Activated CD4-positive, alpha-beta T cell treated with anti-CD3 and anti-CD28 coated beads for 4 hours (primary cell): Measurements from ENCODE around the gene CIDEB.

Experiments
- DNase-seq, 2 donors: peaks; one replicate each; pipeline ENCODE4 v3.0.0-alpha.2; 2020

CIDEB gene

DNA sequence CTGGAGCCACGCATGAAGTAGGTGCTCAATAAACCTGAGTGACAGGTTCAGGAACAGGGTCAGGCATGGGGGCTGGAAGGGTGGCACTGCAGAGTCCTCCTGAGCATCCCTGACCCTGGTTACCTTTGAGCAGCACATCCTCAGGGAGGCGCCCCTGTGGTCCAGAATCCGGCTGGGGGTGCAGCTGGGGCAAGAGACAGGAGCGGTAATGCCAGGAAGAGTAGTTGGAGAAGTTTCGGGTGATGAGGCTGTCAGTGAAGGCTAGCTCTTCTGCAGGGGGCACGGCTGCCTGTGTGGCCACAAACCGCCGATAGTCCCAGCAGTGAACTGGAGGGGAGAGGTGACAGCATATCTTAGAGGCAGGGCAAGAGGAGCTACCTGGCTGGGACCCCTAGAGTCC, 38.4 kb downstream of the CIDEB start:
- no peak for DNase-seq

DNA sequence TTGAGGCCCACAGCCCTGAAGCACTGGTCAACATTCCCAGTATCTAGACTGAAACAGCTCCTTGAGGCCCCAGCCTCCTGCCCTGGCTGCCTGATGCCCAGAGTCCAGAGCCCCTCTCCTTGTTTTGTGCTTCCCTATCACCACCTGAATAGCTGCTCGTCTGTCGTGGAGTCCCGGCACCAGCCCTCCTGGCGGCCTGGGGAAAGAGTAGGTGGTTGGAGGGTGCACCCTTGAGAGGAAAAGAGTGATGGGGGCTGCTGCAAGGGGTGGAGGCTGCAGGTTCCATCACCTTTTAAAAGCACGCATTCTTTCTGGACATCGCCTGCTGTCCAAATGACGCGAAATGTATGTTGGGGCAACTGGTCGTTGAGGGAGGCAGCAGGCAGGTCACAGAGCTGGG, 39.6 kb downstream of the CIDEB start:
- DNase-seq = no peak

DNA sequence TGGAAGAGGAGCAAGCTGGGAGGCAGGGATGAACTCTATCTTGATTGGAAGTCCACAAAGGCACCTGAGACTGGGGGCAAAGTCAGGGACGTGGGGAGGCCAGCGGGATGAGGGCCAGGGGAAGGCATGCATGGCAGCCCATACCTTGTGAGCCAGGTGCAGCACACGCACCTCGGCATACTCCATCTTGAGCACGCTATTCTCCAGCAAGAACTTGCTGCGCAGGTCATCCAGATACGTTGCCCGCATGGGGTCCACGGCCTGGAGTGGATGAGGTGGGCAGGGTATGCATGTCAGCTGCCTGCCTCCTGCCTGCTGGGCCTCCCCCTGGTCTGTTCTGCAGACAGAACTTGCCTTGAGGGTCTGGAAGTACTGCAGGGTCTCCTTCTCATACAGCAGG, 40.3 kb downstream of the CIDEB start:
- DNase-seq = no peak

DNA sequence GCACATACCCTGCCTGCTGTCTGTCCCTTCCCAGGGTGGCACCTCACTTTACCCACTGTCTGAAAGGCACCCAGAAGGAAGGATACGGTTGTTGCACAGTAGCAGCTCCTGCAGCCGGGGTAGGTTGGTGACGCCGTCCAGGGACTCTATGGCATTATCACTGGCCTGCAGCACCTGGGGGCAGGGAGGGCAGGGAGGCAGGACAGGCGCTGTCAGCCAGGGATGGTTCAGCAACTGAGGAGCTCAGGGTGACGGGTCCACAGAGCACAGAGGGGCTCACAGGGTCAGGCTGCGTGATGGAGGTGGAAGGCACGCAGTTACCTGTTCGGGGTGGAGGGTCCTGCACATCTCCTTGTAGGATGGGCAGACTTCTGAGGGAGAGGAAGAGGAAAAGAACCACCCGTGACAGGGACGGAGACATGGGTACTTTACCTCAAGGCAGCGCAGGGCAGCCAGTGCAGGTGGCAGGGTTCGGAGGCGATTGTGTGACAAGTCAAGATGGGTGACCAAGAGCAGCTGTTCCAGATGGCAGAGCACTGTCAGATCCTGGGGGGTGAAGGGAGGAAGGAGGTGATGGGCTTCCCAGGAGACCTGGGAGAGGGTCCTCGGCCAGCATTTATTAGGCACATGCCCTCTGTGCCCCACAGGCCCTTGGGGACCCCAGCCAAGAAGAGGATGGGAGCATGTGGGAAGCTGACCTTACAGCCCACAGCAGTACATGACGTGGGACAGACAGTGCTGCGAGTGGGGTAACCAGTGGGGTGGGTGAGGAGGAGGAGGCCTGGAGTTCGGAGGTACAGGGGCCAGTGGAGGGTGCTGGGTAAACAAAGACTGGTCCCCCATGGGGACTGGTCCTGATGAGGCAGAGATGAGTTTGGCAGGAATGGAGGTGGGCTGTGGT, 41.2 kb downstream of the CIDEB start:
- DNase-seq = no peak

DNA sequence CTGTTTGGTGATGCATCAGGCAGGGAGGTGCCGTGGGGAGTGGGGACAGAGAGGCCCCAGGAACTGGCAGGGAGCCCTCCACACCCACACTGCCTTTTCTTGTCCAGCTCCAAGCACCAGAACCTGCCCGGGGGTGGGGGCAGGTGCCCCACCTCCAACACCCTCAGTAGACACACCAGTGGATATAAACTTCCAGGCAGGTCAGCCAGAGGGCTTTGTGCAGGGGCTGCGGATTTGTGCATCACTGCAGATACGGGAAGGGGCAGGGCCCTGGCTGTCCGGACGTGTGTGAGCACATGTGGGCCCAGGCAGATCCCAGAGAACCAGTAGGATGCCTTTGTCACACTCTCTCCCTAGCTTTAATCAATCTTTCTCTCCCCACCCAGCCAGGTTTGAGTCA, 43.5 kb downstream of the CIDEB start:
- DNase-seq = no peak

DNA sequence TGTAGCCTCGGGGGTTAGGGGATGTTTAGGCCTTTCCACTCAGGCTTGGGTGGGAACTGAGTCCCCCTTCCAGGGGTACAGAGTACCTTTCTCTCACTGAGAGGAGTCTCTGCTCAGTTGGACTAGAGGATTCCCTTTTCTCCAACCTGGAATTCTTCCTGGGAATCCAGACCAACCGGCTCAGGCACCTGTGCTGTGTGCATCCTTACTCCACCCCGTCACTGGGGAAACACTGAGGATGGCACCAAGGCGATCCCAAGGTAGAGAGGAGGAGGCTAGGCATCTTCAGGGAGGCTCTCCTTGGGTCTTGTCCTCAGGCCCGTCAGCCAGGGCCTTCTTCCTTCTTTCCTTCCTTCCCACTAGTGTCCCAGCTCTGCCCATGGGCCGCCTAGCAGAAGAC, 43.9 kb downstream of the CIDEB start:
- DNase-seq = no peak

DNA sequence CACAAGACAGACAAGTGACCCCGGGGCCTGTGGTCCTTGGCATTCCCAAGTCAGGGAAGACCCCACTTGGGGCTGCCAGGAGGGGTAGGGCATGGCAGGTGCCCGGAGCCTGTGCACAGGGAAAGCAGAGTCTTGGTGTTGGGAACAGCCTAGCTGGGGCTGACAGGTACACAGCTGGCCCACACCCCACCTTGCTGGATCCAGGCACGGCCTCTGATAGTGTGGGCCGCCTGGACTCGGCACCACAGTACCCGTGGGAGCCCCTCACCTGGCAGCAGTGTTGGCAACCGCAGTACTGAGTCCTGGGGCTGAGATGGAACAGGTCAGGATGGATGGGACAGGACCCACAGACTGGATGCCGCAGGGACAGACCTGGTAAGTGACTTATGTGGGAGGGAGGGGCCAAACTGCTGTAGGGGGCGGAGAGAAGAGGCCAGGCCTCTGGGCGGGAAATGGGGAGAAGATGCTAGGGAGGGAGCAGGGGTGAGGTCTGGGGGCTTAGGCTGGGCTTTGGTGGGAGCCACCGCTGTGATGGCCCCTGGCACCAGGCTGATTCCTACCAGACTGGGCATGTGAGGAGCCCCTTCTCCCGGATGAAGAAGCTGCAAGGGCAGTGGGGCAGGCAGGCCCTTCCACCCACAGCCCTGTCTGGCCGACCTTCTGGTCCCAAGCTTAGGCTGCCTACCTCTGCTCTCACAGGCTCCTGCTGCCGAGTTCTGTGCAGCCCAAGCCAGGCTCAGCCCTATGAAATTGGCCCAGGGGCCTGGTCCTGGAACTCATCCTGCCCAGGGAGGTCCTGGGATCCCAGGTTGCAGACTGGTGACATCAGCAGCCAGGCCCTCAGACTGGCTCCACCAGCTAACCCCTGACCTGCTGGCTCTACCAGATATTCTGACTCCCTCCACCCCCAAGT, 44.7 kb downstream of the CIDEB start, which contains the start of gene TGM1:
Gene TGM1 (minus strand): TSS at position 357 of the 913 bp plus-strand sequence. CDS start 825 bp downstream, outside the sequence.
- no peak for DNase-seq

DNA sequence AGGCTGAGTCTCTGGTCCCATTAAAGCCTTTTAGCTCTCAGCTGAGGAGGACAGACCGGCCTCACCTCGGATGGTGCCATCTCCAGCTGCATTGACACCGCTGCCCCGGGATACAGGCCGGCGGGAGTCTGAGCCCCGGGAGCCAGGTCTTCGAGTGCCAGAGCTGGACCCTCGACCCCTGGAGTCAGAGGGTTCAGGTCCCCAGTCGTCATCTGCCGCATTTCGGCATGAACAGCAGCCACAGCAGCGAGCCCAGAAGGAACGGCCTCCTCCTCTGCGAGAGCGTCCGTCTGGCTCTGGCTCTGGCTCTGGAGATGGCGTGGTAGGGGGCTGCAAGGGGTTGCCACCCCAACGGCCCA, 45.8 kb downstream of the CIDEB start:
- DNase-seq = no peak

DNA sequence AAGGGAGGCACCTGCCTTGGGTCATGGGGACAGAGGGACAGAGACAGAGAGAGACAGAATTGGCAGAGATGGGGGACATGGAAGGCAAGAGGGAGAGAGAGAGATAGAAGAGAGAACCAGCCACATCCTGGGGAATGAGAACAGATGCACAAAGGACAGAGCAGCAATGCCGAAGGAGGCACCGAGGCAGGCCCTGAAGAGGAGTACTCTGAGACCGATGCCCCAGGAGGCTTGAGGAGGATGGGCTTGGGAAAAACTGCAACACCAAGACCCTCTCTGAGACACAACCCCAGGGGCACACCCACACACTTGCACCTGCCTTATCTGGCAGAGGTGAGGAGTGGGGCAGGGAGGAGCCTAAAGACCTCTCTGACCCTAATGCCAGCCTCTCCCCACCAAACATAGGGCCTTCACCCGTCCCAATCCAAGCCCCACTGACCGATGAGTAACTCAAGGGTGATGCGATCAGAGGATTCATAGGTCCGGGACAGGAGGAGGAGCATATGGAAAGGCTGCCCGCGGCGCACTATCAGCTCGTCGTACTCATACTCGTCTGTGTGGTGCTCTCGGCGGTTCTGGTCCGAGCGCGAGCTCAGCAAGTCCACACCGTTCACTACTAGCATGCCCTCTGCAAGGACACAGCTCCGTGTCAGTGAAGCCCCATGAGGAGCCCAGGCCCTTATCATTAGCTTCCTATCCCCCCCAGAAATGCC, 46.4 kb downstream of the CIDEB start:
- no peak for DNase-seq

DNA sequence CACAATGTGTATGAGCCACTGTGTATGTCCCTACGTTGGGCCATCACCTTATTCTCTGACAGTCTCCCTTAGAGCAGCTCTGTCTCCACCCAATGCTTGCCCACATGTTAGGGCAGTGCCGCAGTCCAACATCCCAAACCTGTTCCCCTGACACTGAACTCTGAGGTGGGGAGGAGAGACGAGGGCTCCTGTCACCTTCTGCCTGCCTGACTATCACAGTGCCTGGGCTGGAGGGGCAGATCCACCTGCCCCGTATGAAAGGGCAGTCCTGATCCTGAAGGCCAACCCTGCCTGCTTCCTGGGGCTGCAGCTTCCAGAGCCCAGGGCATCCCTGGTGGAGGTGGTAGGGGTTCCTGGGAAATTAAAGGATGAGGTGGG, 47.0 kb downstream of the CIDEB start:
- DNase-seq = no peak

DNA sequence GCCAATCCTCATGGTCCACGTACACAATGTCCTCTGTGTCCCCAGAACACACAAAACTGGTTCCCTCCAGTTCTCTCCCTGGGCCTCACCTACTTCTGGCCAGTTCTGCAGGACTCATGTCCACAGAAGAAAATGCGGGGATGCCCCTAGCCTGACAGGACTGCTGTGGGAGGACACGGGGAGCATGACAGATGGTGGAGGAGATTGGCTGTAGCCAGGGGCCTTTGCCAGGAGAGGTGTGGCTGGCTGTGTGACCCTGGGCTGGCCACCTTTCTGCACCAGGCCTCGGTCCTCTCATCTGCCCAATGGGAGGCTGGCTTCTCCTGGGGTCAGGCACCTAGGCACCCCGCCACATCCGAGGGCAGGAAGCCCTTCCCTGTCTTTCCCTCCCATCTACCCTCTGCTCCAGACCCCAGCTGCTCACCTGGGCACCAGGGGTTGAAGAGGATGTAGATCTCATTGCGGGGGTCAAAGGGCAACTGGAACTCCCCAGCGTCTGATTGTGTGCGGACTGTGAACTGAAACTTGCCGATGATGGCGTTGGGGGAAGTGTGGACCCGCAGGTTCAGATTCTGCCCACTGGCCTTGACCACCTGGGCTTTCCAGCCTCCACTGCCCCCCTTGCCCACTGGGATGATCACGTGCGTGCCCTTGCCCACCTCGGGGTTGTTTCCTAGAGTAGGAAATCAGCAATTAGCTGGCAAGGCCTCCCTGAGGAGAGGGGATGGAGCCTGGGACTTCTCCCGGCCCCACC, 47.6 kb downstream of the CIDEB start:
- no peak for DNase-seq

DNA sequence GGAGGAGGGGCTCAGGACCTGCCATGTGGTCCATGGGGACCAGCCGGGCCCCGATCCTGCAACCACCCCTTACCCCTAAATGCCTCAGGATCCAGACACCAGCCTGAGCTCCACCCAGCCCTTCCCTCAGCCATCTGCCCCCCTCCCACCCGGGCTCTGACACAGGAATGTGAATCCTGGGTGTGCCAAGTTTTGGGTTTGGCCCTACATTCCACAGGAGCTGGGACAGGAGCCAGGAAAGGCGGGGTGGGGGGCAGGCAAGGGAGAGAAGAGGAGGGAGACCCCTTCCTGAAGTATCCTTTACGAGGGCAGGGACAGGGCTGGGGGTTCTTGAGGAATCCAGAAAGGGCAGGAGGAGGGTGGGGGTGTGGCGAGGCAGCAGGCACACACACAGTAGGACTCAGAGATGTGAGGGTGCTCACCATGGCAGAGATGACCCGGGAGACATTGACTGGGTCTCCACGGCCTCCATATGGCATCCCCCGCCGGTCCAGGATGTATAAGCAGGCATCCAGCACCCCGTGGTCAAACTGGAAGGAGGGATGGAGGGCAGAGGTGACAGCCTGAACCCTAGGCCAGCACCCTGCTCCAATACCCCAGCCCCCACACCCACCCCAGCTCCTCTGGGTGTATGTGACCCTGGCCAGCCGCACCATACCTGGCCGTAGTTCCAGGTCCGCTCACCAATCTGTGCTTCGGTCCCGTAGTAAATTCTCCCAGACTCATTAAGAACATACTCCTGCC, 48.3 kb downstream of the CIDEB start:
- no peak for DNase-seq

DNA sequence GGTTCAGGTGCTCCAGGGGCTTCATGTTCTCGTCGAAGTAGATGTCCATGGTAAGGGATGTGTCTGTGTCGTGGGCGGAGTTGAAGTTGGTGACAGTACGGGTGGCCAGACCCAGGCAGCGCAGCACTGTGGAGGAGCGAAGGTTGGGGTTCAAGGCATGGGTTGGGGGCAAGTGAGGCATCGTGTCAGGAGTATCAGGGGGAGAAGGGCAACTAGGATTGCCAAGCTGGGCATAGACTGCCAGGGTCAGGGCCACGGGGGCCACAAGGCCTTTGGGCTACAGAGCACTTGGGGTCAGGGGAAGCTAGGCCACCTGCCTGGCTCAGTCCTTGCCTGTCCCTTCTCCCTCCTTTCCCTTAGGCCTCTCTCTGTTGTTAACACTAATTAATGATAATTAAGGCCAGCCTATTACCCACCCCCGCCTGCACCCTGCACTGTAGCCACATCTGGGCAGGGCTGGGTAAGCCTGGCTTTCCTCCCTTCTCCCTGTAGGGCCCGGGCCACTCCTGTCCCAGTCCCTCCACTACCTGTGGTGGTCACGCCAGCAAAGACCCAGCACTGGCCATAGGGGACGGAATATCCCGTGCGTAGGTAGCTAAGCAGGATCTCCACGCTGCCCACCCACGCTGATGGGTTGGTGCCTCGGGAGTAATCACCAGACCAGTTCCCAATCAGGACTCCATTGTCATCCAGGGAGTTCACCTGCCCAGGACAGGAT, 49.1 kb downstream of the CIDEB start:
- no peak for DNase-seq

DNA sequence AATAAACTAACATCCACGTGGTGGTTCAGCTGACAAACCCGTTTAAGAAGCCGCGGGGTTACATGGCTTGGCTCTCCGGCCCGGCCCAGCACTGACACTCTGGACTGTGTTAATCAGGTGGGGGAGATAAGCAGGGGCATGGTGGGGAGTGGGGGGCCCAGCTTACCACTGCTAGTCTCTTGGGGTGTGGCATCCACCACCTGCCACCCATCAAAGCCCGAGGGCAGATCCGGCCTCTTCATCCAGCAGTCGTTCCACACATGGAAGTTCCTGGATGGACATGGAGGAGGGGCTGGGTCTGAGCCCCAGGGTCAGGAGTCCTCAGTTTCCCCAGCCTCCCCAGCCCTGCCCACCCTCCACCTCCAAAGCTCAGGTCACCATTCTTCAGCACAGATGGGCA, 49.7 kb downstream of the CIDEB start:
- no peak for DNase-seq

DNA sequence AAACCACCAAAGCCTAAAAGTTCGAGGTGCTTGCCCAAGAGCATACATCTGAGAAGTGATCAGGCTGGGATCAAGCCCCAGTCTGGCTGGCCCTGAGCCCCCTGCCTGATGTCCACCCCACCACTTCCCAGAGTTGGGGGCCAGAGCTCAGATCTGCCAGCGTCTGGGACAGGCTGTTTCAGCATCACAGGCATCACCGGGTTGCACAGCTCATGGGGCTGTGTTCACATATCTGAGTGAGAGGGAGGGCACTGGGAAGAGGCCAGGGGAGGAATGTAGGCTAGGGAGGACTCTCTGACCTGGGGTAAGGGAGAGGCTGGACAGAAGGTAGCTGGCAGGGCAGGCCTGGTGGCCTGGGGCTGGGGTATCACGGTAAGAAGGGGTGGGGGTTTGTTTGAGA, 50.8 kb downstream of the CIDEB start:
- DNase-seq = no peak

DNA sequence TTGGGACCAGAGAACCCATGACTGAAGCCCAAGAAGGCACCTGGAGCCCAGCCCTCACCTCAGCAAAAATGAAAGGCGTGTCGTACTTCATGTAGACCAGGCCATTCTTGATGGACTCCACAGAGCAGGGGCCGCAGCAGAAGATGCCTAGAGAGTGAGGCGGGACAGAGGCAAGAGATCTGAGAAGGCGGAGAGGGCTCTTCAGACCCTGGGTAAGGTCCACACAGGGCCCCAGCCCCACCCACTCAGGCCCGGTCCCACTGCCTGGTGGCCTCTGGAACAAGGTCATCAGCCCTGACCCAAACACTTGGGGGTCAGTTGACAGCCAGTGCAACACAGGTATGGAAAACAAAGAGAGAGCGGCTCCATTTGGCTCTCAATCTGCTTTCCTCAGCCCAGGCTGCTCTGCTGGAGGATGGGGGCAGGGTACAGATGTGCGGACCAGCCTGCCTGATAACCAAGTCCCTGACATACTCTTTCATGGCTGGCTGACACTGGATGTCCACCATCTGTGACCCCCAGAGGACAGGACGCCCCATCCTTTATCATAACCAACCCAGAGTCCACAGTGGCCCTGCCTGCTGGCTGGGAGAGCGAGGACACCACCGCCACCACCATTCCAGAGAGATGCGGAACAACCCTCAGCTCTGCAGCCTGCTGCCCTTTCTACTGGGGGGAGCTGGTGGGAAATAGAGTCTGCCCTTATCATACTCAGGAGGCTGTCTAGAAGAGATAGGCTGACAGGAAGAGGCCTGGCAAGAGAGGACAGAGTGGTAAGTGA, 51.7 kb downstream of the CIDEB start:
- DNase-seq = no peak

DNA sequence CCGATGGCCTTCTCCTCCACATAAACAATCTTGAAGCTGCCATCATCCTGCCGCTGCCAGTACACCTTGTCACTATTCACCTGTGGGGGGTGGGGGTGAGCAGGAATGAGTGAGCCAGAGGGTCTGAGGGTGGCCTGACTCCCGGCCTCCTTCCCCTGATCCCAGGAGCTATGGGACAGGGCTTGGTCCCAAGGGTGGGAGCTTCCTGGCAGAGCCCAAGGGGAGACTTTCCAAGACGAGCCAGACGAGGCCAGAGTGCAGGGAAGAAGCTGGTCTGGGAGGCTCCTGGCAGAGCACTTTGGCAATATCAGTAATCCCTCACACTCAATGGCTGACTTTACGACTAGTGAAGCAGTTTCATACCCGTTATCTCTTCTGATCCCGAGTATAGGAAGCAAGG, 52.3 kb downstream of the CIDEB start:
- DNase-seq = no peak
